Measurements from ENCODE around the gene ACP7.

DNA sequence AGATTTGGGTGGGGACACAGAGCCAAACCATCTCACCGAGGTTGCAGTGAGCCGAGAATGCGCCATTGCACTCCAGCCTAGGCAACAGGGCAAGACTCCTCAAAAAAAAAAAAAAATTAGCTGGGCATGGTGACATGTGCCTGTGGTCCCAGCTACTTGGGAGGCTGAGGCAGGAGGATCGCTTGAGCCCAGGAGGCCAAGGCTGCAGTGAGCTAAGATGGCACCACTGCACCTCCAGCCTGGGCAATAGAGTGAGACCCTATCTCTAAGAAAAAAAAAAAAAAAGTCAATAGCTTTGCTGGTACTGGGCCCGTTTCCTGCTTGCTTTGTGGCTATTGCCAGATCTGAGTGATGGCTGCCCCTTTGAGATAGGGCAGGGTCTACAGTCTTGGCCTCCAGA lies 13.1 kb downstream of the ACP7 start:
- TF ChIP-seq, protein P1, sequence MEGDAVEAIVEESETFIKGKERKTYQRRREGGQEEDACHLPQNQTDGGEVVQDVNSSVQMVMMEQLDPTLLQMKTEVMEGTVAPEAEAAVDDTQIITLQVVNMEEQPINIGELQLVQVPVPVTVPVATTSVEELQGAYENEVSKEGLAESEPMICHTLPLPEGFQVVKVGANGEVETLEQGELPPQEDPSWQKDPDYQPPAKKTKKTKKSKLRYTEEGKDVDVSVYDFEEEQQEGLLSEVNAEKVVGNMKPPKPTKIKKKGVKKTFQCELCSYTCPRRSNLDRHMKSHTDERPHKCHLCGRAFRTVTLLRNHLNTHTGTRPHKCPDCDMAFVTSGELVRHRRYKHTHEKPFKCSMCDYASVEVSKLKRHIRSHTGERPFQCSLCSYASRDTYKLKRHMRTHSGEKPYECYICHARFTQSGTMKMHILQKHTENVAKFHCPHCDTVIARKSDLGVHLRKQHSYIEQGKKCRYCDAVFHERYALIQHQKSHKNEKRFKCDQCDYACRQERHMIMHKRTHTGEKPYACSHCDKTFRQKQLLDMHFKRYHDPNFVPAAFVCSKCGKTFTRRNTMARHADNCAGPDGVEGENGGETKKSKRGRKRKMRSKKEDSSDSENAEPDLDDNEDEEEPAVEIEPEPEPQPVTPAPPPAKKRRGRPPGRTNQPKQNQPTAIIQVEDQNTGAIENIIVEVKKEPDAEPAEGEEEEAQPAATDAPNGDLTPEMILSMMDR (conservative IDR thresholded peaks at IDR 0.05 in 1 of 2, IDR thresholded peaks at IDR 0.05 in 1 of 2; ENCODE audit: extremely low read depth in 1 of 2, insufficient read depth in 1 of 2, low read depth in 1 of 2, low read length in 2 of 2) = no peak
- no peak for TF ChIP-seq EZH2 (IDR thresholded peaks at IDR 0.05; ENCODE audit: borderline replicate concordance, low read length)
